Endothelial cell (in vitro differentiated cells): ENCODE measurements around the gene LCT. TPM values are rescaled to one million over a fixed set of nuclear protein-coding genes. Genes with fewer than 3 reads are reported as not detected.
"Not testable (repeated sequence)": the region's sequence is repeated elsewhere in the genome, so short reads cannot be mapped to it uniquely, and the experiment has no call there.

Source experiments
- DNase-seq: peaks from one replicate; pipeline ENCODE4 v3.0.0; 2021; ENCODE audit warnings: low spot score
- H3K27ac Mint-ChIP-seq: one replicate; pipeline ENCODE4 v1.8.0; 2021; ENCODE audit warnings: mixed read lengths, inconsistent platforms; ENCODE audit not compliant: unreplicated experiment
- H3K27me3 Mint-ChIP-seq: one replicate; pipeline ENCODE4 v1.8.0; 2021; ENCODE audit warnings: mild to moderate bottlenecking, moderate library complexity, mixed read lengths, inconsistent platforms; ENCODE audit not compliant: unreplicated experiment
- H3K36me3 Mint-ChIP-seq: one replicate; pipeline ENCODE4 v1.8.0; 2021; ENCODE audit warnings: mild to moderate bottlenecking, low read depth, mixed read lengths, inconsistent platforms; ENCODE audit not compliant: unreplicated experiment
- H3K4me1 Mint-ChIP-seq: one replicate; pipeline ENCODE4 v1.8.0; 2021; ENCODE audit warnings: mild to moderate bottlenecking, mixed read lengths, inconsistent platforms; ENCODE audit not compliant: unreplicated experiment
- H3K4me3 Mint-ChIP-seq: one replicate; pipeline ENCODE4 v1.8.0; 2021; ENCODE audit warnings: mild to moderate bottlenecking, mixed read lengths, inconsistent platforms; ENCODE audit not compliant: unreplicated experiment
- H3K9me3 Mint-ChIP-seq: one replicate; pipeline ENCODE4 v1.8.0; 2021; ENCODE audit warnings: mixed read lengths, inconsistent platforms; ENCODE audit not compliant: unreplicated experiment
- CTCF ChIP-seq: fragments of 200-600 bp; sonication (generic); IDR thresholded peaks from one replicate; pipeline ENCODE4 v1.5.0; 2021; ENCODE audit warnings: antibody characterized with exemption; ENCODE audit not compliant: unreplicated experiment
- total RNA-seq: library from RNA; stranded (reverse); fragmentation: NEBNext Ultra II Directional; extraction: Animal tissue kit (Norgen Biotek cat#: 25700); gene quantifications from one replicate; pipeline ENCODE4 v1.2.1, GENCODE V29; 2021; ENCODE audit not compliant: unreplicated experiment

LCT gene
- total RNA-seq, 1 donor from 2014 or later, result 0.13 TPM

- Mint-ChIP-seq H3K27me3 (no peaks in the 10 kb centered on the region), H3K4me1 (no peaks in the 10 kb centered on the region), H3K27ac (no peak overlapping the region), H3K9me3 (no peaks in the 10 kb centered on the region), H3K36me3 (peaks cover 3% of the 10 kb centered on the region), H3K4me3 (no peak overlapping the region)
- no peak for DNase-seq
- no peak for TF ChIP-seq CTCF
Observed at GRCh38 chr2:135812907-135813511, 24.0 kb downstream of the LCT start.

GRCh38 chr2:135807874-135808273, 29.1 kb downstream of the LCT start:
- not testable (repeated sequence) for H3K4me1 Mint-ChIP-seq, H3K27me3 Mint-ChIP-seq, H3K36me3 Mint-ChIP-seq, DNase-seq, H3K9me3 Mint-ChIP-seq, H3K27ac Mint-ChIP-seq, H3K4me3 Mint-ChIP-seq

GRCh38 chr2:135803278-135803677, 33.7 kb downstream of the LCT start:
- no peak for TF ChIP-seq CTCF
- Mint-ChIP-seq H3K4me3 (no peak overlapping the region), H3K4me1 (no peaks in the 10 kb centered on the region), H3K27ac (no peak overlapping the region), H3K36me3 (no peaks in the 10 kb centered on the region), H3K9me3 (no peaks in the 10 kb centered on the region), H3K27me3 (peaks cover 2% of the 10 kb centered on the region)
- DNase-seq, result no peak

- Mint-ChIP-seq H3K27ac (no peak overlapping the region), H3K36me3 (no peaks in the 10 kb centered on the region), H3K9me3 (no peaks in the 10 kb centered on the region), H3K4me3 (no peak overlapping the region), H3K27me3 (peaks cover 2% of the 10 kb centered on the region), H3K4me1 (no peaks in the 10 kb centered on the region)
- no peak for TF ChIP-seq CTCF
- no peak for DNase-seq
Observed at GRCh38 chr2:135802350-135802749, 34.6 kb downstream of the LCT start.

- H3K4me1 Mint-ChIP-seq, result no peaks in the 10 kb centered on the region
- no peaks in the 10 kb centered on the region for H3K36me3 Mint-ChIP-seq
- H3K4me3 Mint-ChIP-seq, result no peak overlapping the region
- no peaks in the 10 kb centered on the region for H3K9me3 Mint-ChIP-seq
- no peak for DNase-seq
- no peak for TF ChIP-seq CTCF
- H3K27ac Mint-ChIP-seq, result no peak overlapping the region
- H3K27me3 Mint-ChIP-seq, result peaks cover 2% of the 10 kb centered on the region
Observed at GRCh38 chr2:135800513-135801460, 36.2 kb downstream of the LCT start.
